Thoracic aorta (tissue), 2 donors: ENCODE results near the gene SPEM1. TPM values are rescaled to one million over a fixed set of nuclear protein-coding genes. Genes with fewer than 3 reads are reported as not detected.

Source experiments
- ATAC-seq: fragments of 150-250 bp; one replicate; pipeline ENCODE4 v1.8.0; 2017; ENCODE audit warnings: low read depth; ENCODE audit not compliant: insufficient number of reproducible peaks, low FRiP score
- DNase-seq: peaks from one replicate; pipeline ENCODE4 v3.0.0-alpha.2; 2020; ENCODE audit warnings: low spot score
- H3K27ac ChIP-seq, 2 donors: fragments of 200-600 bp; sonication (generic); 1 replicate in 1 of 2; 2 replicates in 1 of 2; pipeline ENCODE4 v1.5.1; 2016; ENCODE audit warnings: mild to moderate bottlenecking in 2 of 2, moderate library complexity in 2 of 2
- H3K27me3 ChIP-seq: fragments of 200-600 bp; sonication (generic); replicated peaks from 2 replicates; pipeline ENCODE4 v1.6.0; 2016; ENCODE audit warnings: mild to moderate bottlenecking; ENCODE audit not compliant: insufficient read depth
- H3K36me3 ChIP-seq: fragments of 200-600 bp; sonication (generic); one replicate; pipeline ENCODE4 v1.5.1; 2016
- H3K4me1 ChIP-seq, 2 donors: fragments of 200-600 bp; sonication (generic); 1 replicate in 1 of 2; 2 replicates in 1 of 2; pipeline versions ENCODE4 v1.5.1 to v1.6.0; 2016; ENCODE audit warnings: low read depth in 2 of 2, mild to moderate bottlenecking in 1 of 2; ENCODE audit not compliant: control insufficient read depth in 1 of 2
- H3K4me3 ChIP-seq: fragments of 200-600 bp; sonication (generic); 2 replicates; pipeline ENCODE4 v1.5.1; 2016; ENCODE audit warnings: mild to moderate bottlenecking
- H3K9me3 ChIP-seq: fragments of 200-600 bp; sonication (generic); 2 replicates; pipeline ENCODE4 v1.5.1; 2016
- CTCF ChIP-seq: fragments of 200-600 bp; sonication (generic); IDR thresholded peaks from one replicate; pipeline ENCODE4 v1.5.1; 2019; ENCODE audit warnings: antibody characterized with exemption
- total RNA-seq, 2 donors: library from RNA; depleted of rRNA; stranded (reverse); fragments of >200 nt; gene quantifications; one replicate each; pipeline versions ENCODE4 v1.1.0 to v1.2.3, GENCODE V29; 2016

SPEM1 gene
- total RNA-seq, 2 donors from 2014 or later: not detected

GRCh38 chr17:7405350-7406234 lies 14.5 kb upstream of the SPEM1 start:
- Histone ChIP-seq H3K27me3 (no peaks in the 10 kb centered on the region), H3K4me3 (peak overlapping the region; percentile 90), H3K27ac (peak overlapping the region; percentile 90 to 93), H3K9me3 (no peaks in the 10 kb centered on the region), H3K36me3 (no peaks in the 10 kb centered on the region), H3K4me1 (peaks cover 18% of the 10 kb centered on the region in 2 donors)
- no peak for TF ChIP-seq CTCF
- no peak for DNase-seq
- ATAC-seq: no peak

GRCh38 chr17:7406235-7406825 lies 13.8 kb upstream of the SPEM1 start:
- no peak for TF ChIP-seq CTCF
- peak overlapping the region; percentile 90 for H3K4me3 ChIP-seq
- H3K27ac ChIP-seq: peak overlapping the region; percentile 90 to 93
- no peaks in the 10 kb centered on the region for H3K9me3 ChIP-seq
- no peak for DNase-seq
- H3K4me1 ChIP-seq: peaks cover 18% of the 10 kb centered on the region in 2 donors
- no peaks in the 10 kb centered on the region for H3K27me3 ChIP-seq
- no peaks in the 10 kb centered on the region for H3K36me3 ChIP-seq
- ATAC-seq: no peak

- Histone ChIP-seq H3K27me3 (no peaks in the 10 kb centered on the region), H3K4me1 (peaks cover 18% of the 10 kb centered on the region in 2 donors), H3K36me3 (no peaks in the 10 kb centered on the region), H3K4me3 (no peak overlapping the region), H3K9me3 (no peaks in the 10 kb centered on the region), H3K27ac (no peak overlapping the region)
- TF ChIP-seq CTCF: no peak
- no peak for DNase-seq
- no peak for ATAC-seq
Observed at GRCh38 chr17:7407082-7407481, 13.0 kb upstream of the SPEM1 start.

- H3K4me3 ChIP-seq: no peak within 1 kb of the TSS
- TF ChIP-seq CTCF: no peak
- no peak for ATAC-seq
- no peaks in the 10 kb centered on the region for H3K36me3 ChIP-seq
- no peak for DNase-seq
- peaks cover 13 to 17% of the 10 kb centered on the region in 2 donors for H3K4me1 ChIP-seq
- H3K9me3 ChIP-seq: no peaks in the 10 kb centered on the region
- H3K27ac ChIP-seq: no peak within 1 kb of the TSS
- no peaks in the 10 kb centered on the region for H3K27me3 ChIP-seq
Observed at GRCh38 chr17:7407485-7408251, 12.5 kb upstream of the SPEM1 start, which contains the start of gene NLGN2. NLGN2 (plus strand) TSS chr17:7407845; CDS start chr17:7408256, 411 bp downstream.
